Measurements from ENCODE around the gene LRRC27.
A peak's percentile ranks its signal among the peaks of the same experiment; 100 is the strongest.

DNA sequence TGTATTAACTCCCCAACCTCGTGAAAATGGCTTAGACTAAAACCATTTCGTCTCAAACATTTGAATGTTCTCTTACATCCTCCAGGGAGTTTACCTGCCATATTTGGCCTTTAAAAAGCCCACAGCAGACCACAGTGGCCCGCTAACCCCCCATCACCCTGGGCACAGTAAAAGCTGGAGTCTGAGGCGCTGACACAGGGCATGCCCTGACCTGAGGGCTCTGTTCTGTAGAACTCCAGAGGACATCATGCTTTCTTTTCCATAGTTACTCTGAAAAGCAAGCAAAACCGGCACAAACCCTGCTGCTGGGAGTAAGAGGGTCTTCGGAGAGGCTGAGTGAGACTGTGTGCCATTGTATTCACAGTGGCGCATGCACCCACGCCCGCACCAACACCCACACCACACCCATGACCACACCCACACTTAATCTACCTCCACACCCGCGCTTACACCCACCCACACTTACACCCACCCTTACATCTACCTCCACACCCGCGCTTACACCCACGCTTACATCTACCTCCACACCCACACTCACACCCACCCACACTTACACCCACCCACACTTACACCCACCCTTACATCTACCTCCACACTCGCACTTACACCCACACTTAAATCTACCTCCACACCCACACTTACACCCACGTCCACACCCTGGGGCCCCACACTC, 32.1 kb downstream of the LRRC27 start:
- no peak for TF ChIP-seq REST (IDR thresholded peaks at IDR 0.05; ENCODE audit: low read depth)
- no peak for TF ChIP-seq EP300 (IDR thresholded peaks at IDR 0.05; ENCODE audit: borderline replicate concordance)
- no peak for TF ChIP-seq MAX (IDR thresholded peaks at IDR 0.05)
- no peak for TF ChIP-seq TAF1 (IDR thresholded peaks at IDR 0.05; ENCODE audit: low read depth)
- no peak for TF ChIP-seq YY1 (IDR thresholded peaks at IDR 0.05; ENCODE audit: low read depth)
- TF ChIP-seq RAD21 (IDR thresholded peaks at IDR 0.05; ENCODE audit: low read depth), result no peak
- no peak for TF ChIP-seq CREB1 (IDR thresholded peaks at IDR 0.05; ENCODE audit: low read depth)
- no peak for TF ChIP-seq CEBPB (IDR thresholded peaks at IDR 0.05)
- TF ChIP-seq EGR1 (IDR thresholded peaks at IDR 0.05), result peak; percentile 7; the same call in 1 of the 2 replicates
- no peak for TF ChIP-seq TEAD4 (IDR thresholded peaks at IDR 0.05)
- TF ChIP-seq USF1 (IDR thresholded peaks at IDR 0.05), result no peak
- no peak for TF ChIP-seq TCF12 (IDR thresholded peaks at IDR 0.05; ENCODE audit: low read depth)
